Endothelial cell of umbilical vein (primary cell): ENCODE data around the gene AK9. TPM values are rescaled to one million over a fixed set of nuclear protein-coding genes. Genes with fewer than 3 reads are reported as not detected.

Source experiments
- BruUV-seq: library from RNA; stranded (reverse); fragments of 400-500 nt; replicated peaks from 2 replicates; lab custom pipeline; 2021; lab: Mats Ljungman, UMichigan
- CTCF ChIA-PET: fragments of 300-600, 350-600 bp; sonication (Branson Sonifier 250); formaldehyde crosslinking; loops from one replicate; lab custom pipeline; 2021; ENCODE audit warnings: antibody characterized with exemption, inconsistent platforms; lab: Charles Lee
- POLR2A ChIA-PET: fragments of 300-600, 350-600 bp; sonication (Branson Sonifier 250); formaldehyde crosslinking; loops from one replicate; lab custom pipeline; 2021; ENCODE audit warnings: antibody characterized with exemption, inconsistent platforms; lab: Charles Lee
- DNase-seq: peaks from one replicate; pipeline ENCODE4 v3.0.0-alpha.2; 2011; ENCODE audit warnings: low read depth, low spot score
- FAIRE-seq: peaks from 2 replicates; lab custom pipeline; 2011; peaks lifted over from hg19 to GRCh38; lab: Jason Lieb, UNC
- H2AFZ ChIP-seq: 2 replicates; pipeline ENCODE4 v1.6.0; 2012; ENCODE audit warnings: low read depth, low read length, control low read depth, inconsistent platforms
- H3K27ac ChIP-seq: 2 replicates; pipeline ENCODE4 v1.5.1; 2011; ENCODE audit warnings: low read depth, mild to moderate bottlenecking, control low read depth, low read length, moderate library complexity; ENCODE audit not compliant: insufficient read depth
- H3K27me3 ChIP-seq, 2 experiments: 2 replicates each; pipeline versions ENCODE4 v1.6.0 to v1.6.1; 2011; ENCODE audit warnings: low read length in 2 of 2, mixed read lengths in 1 of 2; ENCODE audit not compliant: control insufficient read depth in 2 of 2, insufficient read depth in 2 of 2
- H3K36me3 ChIP-seq, 2 experiments: 2 replicates in 1 of 2; 3 replicates in 1 of 2; pipeline ENCODE4 v1.5.1; 2011; ENCODE audit warnings: low read length in 2 of 2, mild to moderate bottlenecking in 1 of 2, moderate library complexity in 1 of 2; ENCODE audit not compliant: control insufficient read depth in 2 of 2, insufficient read depth in 2 of 2; ENCODE audit errors: extremely low read depth in 1 of 2
- H3K4me1 ChIP-seq: 3 replicates; pipeline ENCODE4 v1.5.1; 2011; ENCODE audit warnings: mild to moderate bottlenecking, low read length; ENCODE audit not compliant: control insufficient read depth, insufficient read depth; ENCODE audit errors: extremely low read depth
- H3K4me2 ChIP-seq: 2 replicates; pipeline ENCODE4 v1.6.1; 2011; ENCODE audit warnings: low read length, control low read depth, mixed read lengths; ENCODE audit not compliant: insufficient read depth
- H3K4me3 ChIP-seq, 3 experiments: fragments of 200-600 bp in 1 of 3; sonication (generic), shearing (Covaris generic) in 1 of 3; replicated peaks in 1 of 3; 2 replicates each; pipeline ENCODE4 v1.5.1; 2011 to 2016; ENCODE audit warnings: control low read depth in 3 of 3, low read length in 3 of 3, mild to moderate bottlenecking in 2 of 3, inconsistent platforms in 1 of 3, low read depth in 1 of 3, moderate library complexity in 1 of 3; ENCODE audit not compliant: insufficient read depth in 1 of 3
- H3K79me2 ChIP-seq: 2 replicates; pipeline ENCODE4 v1.6.0; 2012; ENCODE audit warnings: low read length, inconsistent platforms; ENCODE audit not compliant: control insufficient read depth, insufficient read depth
- H3K9ac ChIP-seq: replicated peaks from 2 replicates; pipeline ENCODE3; 2011; ENCODE audit warnings: low read length, control low read depth; ENCODE audit not compliant: insufficient read depth; ENCODE audit errors: extremely low read depth
- H3K9me1 ChIP-seq: replicated peaks from 3 replicates; pipeline ENCODE4 v1.6.0; 2011; ENCODE audit warnings: mild to moderate bottlenecking, low read length; ENCODE audit not compliant: control insufficient read depth, insufficient read depth; ENCODE audit errors: extremely low read depth
- H3K9me3 ChIP-seq: replicated peaks from 2 replicates; pipeline ENCODE4 v1.5.1; 2012; ENCODE audit warnings: low read length, inconsistent platforms; ENCODE audit not compliant: control insufficient read depth, insufficient read depth
- H4K20me1 ChIP-seq: replicated peaks from 2 replicates; pipeline ENCODE3; 2011; ENCODE audit warnings: mild to moderate bottlenecking, low read length; ENCODE audit not compliant: control insufficient read depth, insufficient read depth; ENCODE audit errors: extremely low read depth
- CTCF ChIP-seq, 2 donors: IDR thresholded peaks; 1 replicate in 1 of 2; 2 replicates in 1 of 2; pipeline ENCODE4 v1.5.1; 2011; ENCODE audit warnings: low read length in 2 of 2, mild to moderate bottlenecking in 2 of 2, moderate library complexity in 2 of 2, control low read depth in 1 of 2, inconsistent platforms in 1 of 2, low read depth in 1 of 2; ENCODE audit not compliant: insufficient read depth in 1 of 2; ENCODE audit errors: extremely low read depth in 1 of 2
- EZH2 ChIP-seq: IDR thresholded peaks from 2 replicates; pipeline ENCODE4 v1.6.1; 2012; ENCODE audit warnings: borderline replicate concordance, low read depth, mild to moderate bottlenecking, moderate library complexity, low read length, inconsistent platforms; ENCODE audit not compliant: severe bottlenecking
- JUN ChIP-seq: IDR thresholded peaks from 2 replicates; pipeline ENCODE4 v1.6.1; 2011; ENCODE audit warnings: borderline replicate concordance, low read depth; ENCODE audit not compliant: insufficient read length, insufficient read depth
- MAX ChIP-seq: IDR thresholded peaks from 2 replicates; pipeline ENCODE4 v1.6.1; 2011; ENCODE audit not compliant: insufficient read depth, insufficient read length
- MYC ChIP-seq: IDR thresholded peaks from one replicate; pipeline ENCODE4 v1.6.1; 2011; ENCODE audit warnings: mild to moderate bottlenecking, low read depth, low read length
- POLR2A ChIP-seq: IDR thresholded peaks from 2 replicates; pipeline ENCODE4 v1.6.1; 2012; ENCODE audit warnings: low read depth, mild to moderate bottlenecking, control low read depth, low read length
- dilution Hi-C: fragments of 300-500 bp; cut with MboI; formaldehyde crosslinking; loops from one replicate; pipeline ENCODE4 v1.15.0; 2019; ENCODE audit warnings: low sequenced_read_pairs; ENCODE audit not compliant: extremely low pct_ligation_motif_present
- intact Hi-C: fragments of 100-400 bp; cut with micrococcal nuclease; formaldehyde crosslinking; loops from one replicate; pipeline ENCODE4 v1.10.0; 2022
- polyA plus RNA-seq, 4 experiments: library from polyadenylated mRNA; depleted of rRNA in 3 of 4; stranded (reverse) in 3 of 4; unstranded in 1 of 4; fragments of >200 nt; gene quantifications; 2 replicates each; pipeline versions ENCODE4 v1.2.1 to v1.2.3, GENCODE V29; 2011 to 2012; ENCODE audit warnings: missing spikeins in 1 of 4
- total RNA-seq: library from RNA; stranded (reverse); gene quantifications from 2 replicates; pipeline ENCODE4 v1.2.3, GENCODE V29; 2021

Gene AK9
- total and polyA plus RNA-seq, 2 donors (not counting 3 experiments of a cell fraction or from before 2014, with no cell fraction given): 1.4 to 3.2 TPM

GRCh38 chr6:109478841-109479624 lies 212.0 kb downstream of the AK9 start:
- Histone ChIP-seq H2AFZ (no peak overlapping the region), H3K4me3 (no peak overlapping the region), H3K27ac (no peak overlapping the region), H3K4me1 (peaks cover 26% of the 10 kb centered on the region), H3K9me3 (no peaks in the 10 kb centered on the region), H3K36me3 (peaks cover 2 to 12% of the 10 kb centered on the region in 2 experiments), H3K9ac (no peak overlapping the region), H3K79me2 (peaks cover 53% of the 10 kb centered on the region), H3K27me3 (peaks cover 0 to 3% of the 10 kb centered on the region in 2 experiments), H3K4me2 (peak overlapping the region; percentile 62), H4K20me1 (no peaks in the 10 kb centered on the region), H3K9me1 (no peaks in the 10 kb centered on the region)
- ChIA-PET POLR2A (no interaction called here), CTCF (interaction anchor here (1.5 to 1.6 kb wide), 2 partner anchors 15 to 560 kb away, joined by 3 to 4 read pairs; no protein-coding TSS in a partner anchor)
- TF ChIP-seq JUN (no peak), CTCF (IDR thresholded peaks at IDR 0.05; ENCODE audit: extremely low read depth in 1 of 2, insufficient read depth in 1 of 2, low read depth in 1 of 2, low read length in 2 of 2) (no peak), POLR2A (no peak)
- BruUV-seq: no TSS peak
- DNase-seq (no peak), FAIRE-seq (no peak)
- intact Hi-C loops (no loop called here), dilution Hi-C loops (no loop called here)

GRCh38 chr6:109478222-109478805 lies 212.7 kb downstream of the AK9 start:
- no peak overlapping the region for H3K4me3 ChIP-seq
- no peaks in the 10 kb centered on the region for H4K20me1 ChIP-seq
- H3K36me3 ChIP-seq: peaks cover 2 to 12% of the 10 kb centered on the region in 2 experiments
- TF ChIP-seq POLR2A (no peak), MAX (no peak), JUN (no peak), EZH2 (no peak), MYC (no peak)
- H3K9me1 ChIP-seq: no peaks in the 10 kb centered on the region
- no peaks in the 10 kb centered on the region for H3K9me3 ChIP-seq
- peaks cover 24% of the 10 kb centered on the region for H3K4me1 ChIP-seq
- H3K27me3 ChIP-seq: no peaks in the 10 kb centered on the region
- no TSS peak for BruUV-seq
- peaks cover 53% of the 10 kb centered on the region for H3K79me2 ChIP-seq
- dilution Hi-C loops: no loop called here
- DNase-seq (no peak), FAIRE-seq (no peak)
- H3K4me2 ChIP-seq: peak overlapping the region; percentile 62
- intact Hi-C loops: no loop called here
- no peak overlapping the region for H3K9ac ChIP-seq
- CTCF ChIA-PET: interaction anchor here (1.5 kb wide), 1 partner anchor 14 kb away, joined by 3 read pairs; no protein-coding TSS in a partner anchor
- no peak overlapping the region for H3K27ac ChIP-seq
- no peak overlapping the region for H2AFZ ChIP-seq
- POLR2A ChIA-PET: no interaction called here
